AG10803 (cell line): Measurements from ENCODE around the gene SLC6A13.

Experiments used
- DNase-seq: peaks from one replicate; pipeline ENCODE4 v3.0.0; 2010; ENCODE audit warnings: low read depth
- H3K4me3 ChIP-seq: 2 replicates; pipeline ENCODE4 v1.5.1; 2011; ENCODE audit warnings: mild to moderate bottlenecking, low read length, control low read depth
- TF ChIP-seq, protein P1 (sequence below): conservative IDR thresholded peaks from 2 replicates; pipeline ENCODE4 v1.5.1; 2011; ENCODE audit warnings: mild to moderate bottlenecking, low read length, control low read depth, inconsistent platforms

The SLC6A13 gene

DNA sequence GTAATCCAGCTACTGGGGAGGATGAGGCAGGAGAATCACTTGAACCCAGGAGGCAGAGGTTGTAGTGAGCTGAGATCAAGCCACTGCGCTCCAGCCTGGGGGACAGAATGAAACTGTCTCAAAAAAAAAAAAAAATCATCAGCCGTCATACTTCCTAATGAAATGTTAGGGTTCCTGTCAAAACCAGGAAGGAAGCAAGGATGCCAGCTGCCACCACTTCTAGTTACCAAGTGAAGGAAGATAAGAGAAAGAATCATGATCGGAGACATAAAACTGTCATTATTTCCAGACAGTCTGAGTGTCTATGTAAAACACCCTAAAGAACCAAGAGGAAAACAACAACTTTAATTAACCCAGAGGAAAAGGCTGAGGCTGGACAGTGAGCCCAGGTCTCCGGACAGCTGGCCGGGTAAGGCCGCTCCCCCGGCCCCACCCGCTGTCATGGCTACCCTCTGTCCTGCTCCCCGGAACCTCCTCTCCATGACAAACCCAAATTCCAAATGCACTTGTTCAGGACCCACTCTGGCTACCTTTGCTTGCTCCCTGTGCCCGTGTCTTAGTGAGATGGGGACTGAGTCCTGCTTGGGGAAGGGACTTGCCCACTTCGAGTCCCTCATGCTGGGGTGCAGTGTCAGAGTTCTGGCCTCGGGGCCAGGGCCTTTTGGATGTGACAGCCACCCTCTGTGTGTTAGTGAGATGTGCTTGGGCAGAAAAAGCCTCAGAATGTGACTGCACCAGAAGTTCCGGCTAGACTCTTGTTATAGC lies 77.6 kb downstream of the SLC6A13 start:
- DNase-seq: no peak
- H3K4me3 ChIP-seq: no peak overlapping the region
- TF ChIP-seq, protein P1, sequence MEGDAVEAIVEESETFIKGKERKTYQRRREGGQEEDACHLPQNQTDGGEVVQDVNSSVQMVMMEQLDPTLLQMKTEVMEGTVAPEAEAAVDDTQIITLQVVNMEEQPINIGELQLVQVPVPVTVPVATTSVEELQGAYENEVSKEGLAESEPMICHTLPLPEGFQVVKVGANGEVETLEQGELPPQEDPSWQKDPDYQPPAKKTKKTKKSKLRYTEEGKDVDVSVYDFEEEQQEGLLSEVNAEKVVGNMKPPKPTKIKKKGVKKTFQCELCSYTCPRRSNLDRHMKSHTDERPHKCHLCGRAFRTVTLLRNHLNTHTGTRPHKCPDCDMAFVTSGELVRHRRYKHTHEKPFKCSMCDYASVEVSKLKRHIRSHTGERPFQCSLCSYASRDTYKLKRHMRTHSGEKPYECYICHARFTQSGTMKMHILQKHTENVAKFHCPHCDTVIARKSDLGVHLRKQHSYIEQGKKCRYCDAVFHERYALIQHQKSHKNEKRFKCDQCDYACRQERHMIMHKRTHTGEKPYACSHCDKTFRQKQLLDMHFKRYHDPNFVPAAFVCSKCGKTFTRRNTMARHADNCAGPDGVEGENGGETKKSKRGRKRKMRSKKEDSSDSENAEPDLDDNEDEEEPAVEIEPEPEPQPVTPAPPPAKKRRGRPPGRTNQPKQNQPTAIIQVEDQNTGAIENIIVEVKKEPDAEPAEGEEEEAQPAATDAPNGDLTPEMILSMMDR: no peak

DNA sequence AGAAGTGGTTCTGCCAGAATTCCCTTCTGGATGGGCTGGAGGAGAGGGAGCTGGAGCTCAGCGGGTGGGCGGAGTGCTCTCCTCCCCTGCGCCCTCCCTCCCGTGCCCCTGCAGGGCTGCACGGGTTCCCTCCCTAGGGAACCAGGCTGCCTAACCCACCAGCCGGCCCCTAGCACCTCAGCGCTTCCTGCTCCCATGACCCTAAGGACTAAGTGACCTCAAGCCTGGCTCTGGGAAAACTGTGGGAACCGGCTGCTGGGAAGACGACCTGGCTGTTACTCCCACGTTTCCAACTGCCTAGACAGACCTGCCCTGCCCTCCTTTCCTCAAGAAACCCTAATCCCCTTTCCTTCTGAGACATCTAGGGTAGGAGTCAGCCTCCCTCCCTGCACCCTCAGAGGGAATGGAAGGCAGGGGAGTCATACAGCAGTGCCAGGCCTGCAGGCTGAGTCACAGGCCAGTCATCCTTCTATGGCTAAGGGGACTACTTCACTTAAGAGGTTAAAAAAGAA lies 80.2 kb downstream of the SLC6A13 start:
- DNase-seq: peak; percentile 52

DNA sequence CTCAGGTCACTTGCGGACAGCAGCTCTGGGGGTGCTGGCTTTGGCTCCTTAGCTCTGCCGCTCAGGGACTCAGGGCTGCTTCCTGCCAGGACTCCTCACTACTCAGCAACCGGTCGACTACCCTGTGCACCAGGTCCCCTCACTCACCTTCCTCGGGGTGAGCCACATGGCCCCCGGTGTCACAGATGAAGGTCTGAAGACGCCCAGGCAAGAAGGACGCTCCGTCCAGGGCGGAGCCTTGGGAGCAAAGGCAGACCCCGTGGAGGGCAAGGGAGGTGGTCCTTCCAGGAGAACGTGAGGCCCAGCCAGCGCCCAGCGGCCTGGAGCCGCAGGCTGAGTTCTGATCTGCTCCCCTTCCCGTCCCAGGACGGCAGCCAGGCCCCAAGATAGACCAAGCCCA lies 80.7 kb downstream of the SLC6A13 start:
- DNase-seq: no peak
- TF ChIP-seq, protein P1: no peak
- no peak overlapping the region for H3K4me3 ChIP-seq

More for the DNA sequence above, 80.2 kb downstream of the SLC6A13 start:
- H3K4me3 ChIP-seq: no peak overlapping the region
- TF ChIP-seq, protein P1: no peak

DNA sequence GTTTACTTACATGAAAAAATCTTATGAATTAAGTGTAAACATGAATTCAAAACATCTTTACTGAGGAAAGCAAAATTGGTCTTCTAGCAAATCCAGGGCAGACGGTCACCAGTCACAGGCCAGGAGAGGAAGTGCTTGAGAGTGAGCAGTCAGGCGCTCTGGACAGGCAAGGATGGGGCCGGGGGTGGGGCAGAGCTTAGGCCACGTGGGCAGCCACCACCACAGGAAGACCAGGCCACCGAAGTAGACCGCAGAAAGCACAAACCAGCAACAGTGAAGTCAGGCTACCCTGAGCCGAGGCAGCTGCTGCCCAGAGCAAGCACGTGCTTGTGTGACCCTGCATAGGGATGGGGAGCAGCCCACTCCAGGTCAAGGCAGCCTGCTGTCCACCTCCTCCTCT lies 82.2 kb downstream of the SLC6A13 start:
- TF ChIP-seq, protein P1: no peak
- H3K4me3 ChIP-seq: no peak overlapping the region
- DNase-seq: no peak

DNA sequence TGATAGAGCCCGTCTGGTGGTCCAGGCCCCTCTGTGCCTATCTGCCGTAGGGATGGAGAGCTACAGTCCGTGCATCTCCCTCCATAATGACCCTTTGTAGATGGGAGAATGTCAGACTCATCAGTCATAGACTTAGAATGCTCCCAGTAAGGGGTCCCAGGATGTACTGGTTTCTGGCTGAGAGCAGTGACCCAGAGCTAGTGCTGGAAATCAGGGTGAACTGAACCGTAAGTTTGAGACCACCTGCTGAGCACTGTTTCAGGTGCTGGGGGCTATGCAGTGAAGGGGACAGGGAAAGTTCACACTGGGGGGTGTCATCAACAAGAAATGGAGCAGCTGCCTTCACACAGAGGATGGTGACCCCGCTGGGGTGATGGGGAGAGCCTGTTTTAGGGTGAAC lies 82.8 kb downstream of the SLC6A13 start:
- TF ChIP-seq, protein P1: no peak
- H3K4me3 ChIP-seq: no peak overlapping the region
- DNase-seq: no peak

DNA sequence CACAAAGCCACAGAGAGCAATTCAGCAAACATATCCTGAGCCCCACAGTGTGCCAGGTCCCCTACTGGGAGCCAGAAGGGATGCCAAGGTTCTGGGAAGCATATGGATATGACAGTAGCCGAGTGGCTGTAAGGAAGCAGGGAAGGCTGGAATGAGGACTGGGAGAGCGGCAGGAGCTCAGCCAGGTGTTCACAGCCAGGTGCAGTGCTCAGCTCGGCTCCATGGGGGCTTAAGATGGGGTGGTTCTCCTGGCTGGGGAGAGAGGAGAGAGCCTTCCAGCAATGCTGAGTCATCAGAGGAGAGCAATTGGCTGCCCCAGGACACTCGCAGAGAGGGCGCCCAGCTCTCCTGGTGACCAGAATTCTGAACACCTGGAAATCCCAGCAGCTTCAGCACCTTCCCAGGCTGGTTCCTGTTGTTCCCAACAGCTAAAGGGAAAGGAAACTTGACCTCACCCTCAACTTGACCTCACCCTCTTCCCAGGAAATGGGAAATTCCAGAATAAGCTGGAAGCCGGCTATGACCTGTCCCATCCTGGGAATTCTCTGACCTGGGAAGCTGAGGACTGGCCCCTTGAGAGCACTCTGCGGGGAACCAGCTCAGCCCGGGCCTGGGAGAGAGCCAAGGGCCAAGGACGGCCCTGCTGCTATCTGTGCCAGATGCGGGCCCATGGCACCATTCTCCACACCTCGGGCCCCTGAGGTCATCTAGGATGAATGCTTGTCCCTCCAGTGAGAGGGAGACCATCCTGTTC lies 83.3 kb downstream of the SLC6A13 start:
- TF ChIP-seq, protein P1: no peak
- DNase-seq: no peak
- H3K4me3 ChIP-seq: no peak overlapping the region

DNA sequence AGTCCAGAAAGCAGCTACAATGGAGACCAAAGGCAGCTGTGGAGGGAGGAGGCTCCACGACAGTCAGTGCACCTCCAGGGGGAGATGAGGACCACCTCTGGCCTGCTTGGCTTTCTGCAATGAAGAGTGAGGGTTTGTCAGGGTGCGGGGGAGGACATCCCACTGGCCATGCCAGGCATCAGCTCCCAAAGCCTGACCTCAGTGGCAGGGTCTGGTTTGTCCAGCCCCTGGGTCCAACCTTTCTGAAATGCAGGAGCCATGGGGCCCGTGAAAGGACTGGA lies 83.9 kb downstream of the SLC6A13 start:
- TF ChIP-seq, protein P1: no peak
- DNase-seq: no peak

More for the DNA sequence above, 83.9 kb downstream of the SLC6A13 start:
- H3K4me3 ChIP-seq: no peak overlapping the region
